H9 (cell line): ENCODE results near the gene CCDC3. TPM values are rescaled to one million over a fixed set of nuclear protein-coding genes. Genes with fewer than 3 reads are reported as not detected.

Experiments used
- DNase-seq: peaks from one replicate; pipeline ENCODE4 v3.0.0-alpha.2; 2017
- H2AFZ ChIP-seq: one replicate; pipeline ENCODE4 v1.6.1; 2013; ENCODE audit warnings: mild to moderate bottlenecking, low read length, control low read depth, moderate library complexity
- H2AK5ac ChIP-seq: 2 replicates; pipeline ENCODE4 v1.6.1; 2013; ENCODE audit warnings: low read length, control low read depth, mixed read lengths; ENCODE audit not compliant: insufficient read length
- H2BK120ac ChIP-seq: one replicate; pipeline ENCODE4 v1.6.1; 2013; ENCODE audit warnings: low read depth, mild to moderate bottlenecking, low read length, control low read depth, inconsistent platforms; ENCODE audit not compliant: poor library complexity, severe bottlenecking
- H2BK12ac ChIP-seq: 2 replicates; pipeline ENCODE4 v1.6.1; 2013; ENCODE audit warnings: low read length, control low read depth, mixed read lengths, low read depth; ENCODE audit not compliant: insufficient read length
- H2BK15ac ChIP-seq: 2 replicates; pipeline ENCODE4 v1.6.1; 2013; ENCODE audit warnings: low read depth, low read length, control low read depth
- H2BK20ac ChIP-seq: one replicate; pipeline ENCODE4 v1.6.1; 2013; ENCODE audit warnings: low read depth, mild to moderate bottlenecking, low read length, control low read depth, inconsistent platforms; ENCODE audit not compliant: poor library complexity, severe bottlenecking
- H2BK5ac ChIP-seq: 2 replicates; pipeline ENCODE4 v1.6.1; 2013; ENCODE audit warnings: low read length, control low read depth, mixed read lengths; ENCODE audit not compliant: insufficient read length
- H3K14ac ChIP-seq: 2 replicates; pipeline ENCODE4 v1.6.1; 2013; ENCODE audit warnings: low read length, control low read depth; ENCODE audit not compliant: insufficient read depth
- H3K18ac ChIP-seq: 2 replicates; pipeline ENCODE4 v1.6.1; 2013; ENCODE audit warnings: low read depth, mild to moderate bottlenecking, mixed read lengths, low read length, control low read depth; ENCODE audit not compliant: insufficient read length
- H3K23ac ChIP-seq: 2 replicates; pipeline ENCODE4 v1.6.1; 2013; ENCODE audit warnings: low read length, control low read depth, mixed read lengths, low read depth; ENCODE audit not compliant: insufficient read length
- H3K23me2 ChIP-seq: 2 replicates; pipeline ENCODE4 v1.6.1; 2013; ENCODE audit warnings: low read depth, mild to moderate bottlenecking, mixed read lengths, low read length, control low read depth; ENCODE audit not compliant: insufficient read length, poor library complexity, severe bottlenecking
- H3K27ac ChIP-seq: 2 replicates; pipeline ENCODE4 v1.5.1; 2013; ENCODE audit warnings: low read length, control low read depth, mixed read lengths, low read depth; ENCODE audit not compliant: insufficient read length
- H3K27me3 ChIP-seq: 2 replicates; pipeline ENCODE4 v1.6.1; 2013; ENCODE audit warnings: low read length, control low read depth, inconsistent platforms; ENCODE audit not compliant: insufficient read depth
- H3K4ac ChIP-seq: 2 replicates; pipeline ENCODE4 v1.6.1; 2013; ENCODE audit warnings: low read depth, mild to moderate bottlenecking, control low read depth, inconsistent platforms, low read length, moderate library complexity
- H3K4me1 ChIP-seq: 2 replicates; pipeline ENCODE4 v1.6.1; 2013; ENCODE audit warnings: low read length, control low read depth, inconsistent platforms; ENCODE audit not compliant: insufficient read depth
- H3K4me2 ChIP-seq: 2 replicates; pipeline ENCODE4 v1.6.1; 2013; ENCODE audit warnings: low read length, control low read depth, mixed read lengths; ENCODE audit not compliant: insufficient read length, insufficient read depth
- H3K56ac ChIP-seq: 2 replicates; pipeline ENCODE4 v1.6.1; 2013; ENCODE audit warnings: low read depth, mild to moderate bottlenecking, mixed read lengths, low read length, control low read depth; ENCODE audit not compliant: insufficient read length
- H3K79me1 ChIP-seq: 2 replicates; pipeline ENCODE4 v1.6.1; 2013; ENCODE audit warnings: low read depth, mild to moderate bottlenecking, moderate library complexity, low read length, control low read depth, inconsistent platforms; ENCODE audit not compliant: insufficient read depth, poor library complexity, severe bottlenecking
- H3K79me2 ChIP-seq: 2 replicates; pipeline ENCODE4 v1.6.1; 2013; ENCODE audit warnings: low read length, control low read depth, inconsistent platforms; ENCODE audit not compliant: insufficient read depth
- H3K9ac ChIP-seq: 2 replicates; pipeline ENCODE4 v1.6.1; 2013; ENCODE audit warnings: low read length, control low read depth, mixed read lengths; ENCODE audit not compliant: insufficient read length; ENCODE audit errors: extremely low read depth
- H3K9me3 ChIP-seq: one replicate; pipeline ENCODE4 v1.6.1; 2013; ENCODE audit warnings: low read depth, low read length, inconsistent platforms; ENCODE audit not compliant: control insufficient read depth
- H3T11ph ChIP-seq: one replicate; pipeline ENCODE4 v1.6.1; 2013; ENCODE audit warnings: mild to moderate bottlenecking, low read length, control low read depth, inconsistent platforms
- H4K20me1 ChIP-seq: one replicate; pipeline ENCODE4 v1.6.1; 2013; ENCODE audit not compliant: control insufficient read depth, insufficient read length, insufficient read depth
- H4K5ac ChIP-seq: 2 replicates; pipeline ENCODE4 v1.6.1; 2013; ENCODE audit warnings: low read depth, mild to moderate bottlenecking, mixed read lengths, low read length, control low read depth; ENCODE audit not compliant: insufficient read length
- H4K8ac ChIP-seq: replicated peaks from 2 replicates; pipeline ENCODE4 v1.6.1; 2013; ENCODE audit warnings: low read length, control low read depth, mixed read lengths, low read depth; ENCODE audit not compliant: insufficient read length
- H4K91ac ChIP-seq: 2 replicates; pipeline ENCODE4 v1.6.1; 2013; ENCODE audit warnings: low read depth, mild to moderate bottlenecking, moderate library complexity, mixed read lengths, low read length, control low read depth; ENCODE audit not compliant: insufficient read length
- H3K27ac Mint-ChIP-seq, 3 experiments: 2 replicates in 2 of 3; 3 replicates in 1 of 3; pipeline ENCODE4 v1.8.0; 2020 to 2021; ENCODE audit warnings: mixed read lengths in 3 of 3, mild to moderate bottlenecking in 1 of 3, moderate library complexity in 1 of 3
- H3K27me3 Mint-ChIP-seq: 2 replicates; pipeline ENCODE4 v1.8.0; 2021; ENCODE audit warnings: low read depth, mild to moderate bottlenecking, moderate library complexity, mixed read lengths
- H3K36me3 Mint-ChIP-seq, 3 experiments: 2 replicates in 2 of 3; 3 replicates in 1 of 3; pipeline ENCODE4 v1.8.0; 2020 to 2021; ENCODE audit warnings: low read depth in 3 of 3, mixed read lengths in 3 of 3; ENCODE audit not compliant: insufficient read depth in 1 of 3
- H3K4me1 Mint-ChIP-seq, 2 experiments: 2 replicates each; pipeline ENCODE4 v1.8.0; 2020; ENCODE audit warnings: mixed read lengths in 2 of 2
- H3K4me3 Mint-ChIP-seq, 2 experiments: 2 replicates in 1 of 2; 3 replicates in 1 of 2; pipeline ENCODE4 v1.8.0; 2020 to 2021; ENCODE audit warnings: mild to moderate bottlenecking in 2 of 2, mixed read lengths in 2 of 2, moderate library complexity in 1 of 2
- H3K9me3 Mint-ChIP-seq, 2 experiments: 2 replicates in 1 of 2; 3 replicates in 1 of 2; pipeline ENCODE4 v1.8.0; 2020; ENCODE audit warnings: mild to moderate bottlenecking in 2 of 2, mixed read lengths in 2 of 2, moderate library complexity in 1 of 2
- CTCF ChIP-seq: fragments of 200-600 bp; sonication (generic); conservative IDR thresholded peaks from 3 replicates; pipeline ENCODE4 v1.8.0; 2021; ENCODE audit warnings: antibody characterized with exemption, mild to moderate bottlenecking
- WGBS: extraction: QIAGEN DNeasy Blood & Tissue Kit; methylation state at CpG from one replicate; pipeline ENCODE4 v1.1.7; 2013; ENCODE audit warnings: missing lambda C conversion rate, low lambda C conversion rate, mixed read lengths; ENCODE audit not compliant: insufficient read length; ENCODE audit errors: extremely low coverage; 5-methylcytosine and 5-hydroxymethylcytosine counted together
- total RNA-seq: library from RNA; stranded (reverse); gene quantifications from 2 replicates; pipeline ENCODE4 v1.2.1, GENCODE V29; 2021

Gene CCDC3
- total RNA-seq, 1 experiment from 2014 or later = 2.3 TPM

- Histone ChIP-seq H3K27me3 (peaks cover 2% of the 10 kb centered on the region; the same call in 1 of the 2 replicates), H3K4me1 (no peaks in the 10 kb centered on the region), H4K91ac (no peak overlapping the region), H3K9me3 (no peaks in the 10 kb centered on the region), H3K56ac (no peak overlapping the region), H2BK15ac (no peak overlapping the region), H3K23ac (no peak overlapping the region), H2AK5ac (no peak overlapping the region), H2BK120ac (no peak overlapping the region), H2AFZ (no peak overlapping the region), H3K14ac (no peak overlapping the region), H3K4ac (no peak overlapping the region), H3T11ph (no peak overlapping the region), H2BK12ac (no peak overlapping the region), H3K27ac (no peak overlapping the region), H2BK20ac (no peak overlapping the region), H3K9ac (no peak overlapping the region), H3K23me2 (no peaks in the 10 kb centered on the region), H2BK5ac (no peak overlapping the region), H3K79me1 (no peaks in the 10 kb centered on the region), H3K18ac (no peak overlapping the region), H4K20me1 (no peaks in the 10 kb centered on the region), H4K8ac (no peak overlapping the region), H3K4me2 (no peak overlapping the region), H4K5ac (no peak overlapping the region), H3K79me2 (no peaks in the 10 kb centered on the region)
- DNase-seq = no peak
- H3K27ac Mint-ChIP-seq = no peak overlapping the region
- peaks cover 0 to 12% (median 2%) of the 10 kb centered on the region in 3 experiments; a peak in 2 of 7 replicates for H3K36me3 Mint-ChIP-seq
- H3K9me3 Mint-ChIP-seq = no peaks in the 10 kb centered on the region; a peak in 2 of 5 replicates
- peaks cover 10 to 12% of the 10 kb centered on the region in 2 experiments for H3K4me1 Mint-ChIP-seq
- H3K27me3 Mint-ChIP-seq = no peaks in the 10 kb centered on the region; the same call in 1 of the 2 replicates
- no CpG with 5 or more reads among the region's 4 CpGs for WGBS
- TF ChIP-seq CTCF = no peak
- no peak overlapping the region for H3K4me3 Mint-ChIP-seq
Measured at GRCh38 chr10:12938271-12938670, 63.2 kb downstream of the CCDC3 start.
